Measurements from ENCODE around the gene PREP.
"Not testable (repeated sequence)": the region's sequence is repeated elsewhere in the genome, so short reads cannot be mapped to it uniquely, and the experiment has no call there.

Gene PREP

GRCh38 chr6:105344881-105345370 lies 58.0 kb downstream of the PREP start:
- DNase-seq (ENCODE audit: low spot score) = no peak

- DNase-seq (ENCODE audit: low spot score) = not testable (repeated sequence)
Observed at GRCh38 chr6:105338350-105338983, 64.4 kb downstream of the PREP start.

GRCh38 chr6:105336986-105337385 lies 65.9 kb downstream of the PREP start:
- no peak for DNase-seq (ENCODE audit: low spot score)

GRCh38 chr6:105332576-105332975 lies 70.3 kb downstream of the PREP start:
- DNase-seq (ENCODE audit: low spot score) = no peak

- no peak for DNase-seq (ENCODE audit: low spot score)
Observed at GRCh38 chr6:105331927-105332326, 71.0 kb downstream of the PREP start.

GRCh38 chr6:105330913-105331312 lies 72.0 kb downstream of the PREP start:
- no peak for DNase-seq (ENCODE audit: low spot score)

GRCh38 chr6:105330364-105330763 lies 72.5 kb downstream of the PREP start:
- no peak for DNase-seq (ENCODE audit: low spot score)

- no peak for DNase-seq (ENCODE audit: low spot score)
Observed at GRCh38 chr6:105326833-105327770, 75.8 kb downstream of the PREP start.

GRCh38 chr6:105326216-105326615 lies 76.7 kb downstream of the PREP start:
- DNase-seq (ENCODE audit: low spot score) = no peak

- DNase-seq (ENCODE audit: low spot score) = no peak
Observed at GRCh38 chr6:105324386-105324950, 78.4 kb downstream of the PREP start.

GRCh38 chr6:105322499-105323225 lies 80.2 kb downstream of the PREP start:
- no peak for DNase-seq (ENCODE audit: low spot score)

- DNase-seq (ENCODE audit: low spot score) = no peak
Observed at GRCh38 chr6:105321728-105322127, 81.2 kb downstream of the PREP start.

GRCh38 chr6:105321207-105321606 lies 81.7 kb downstream of the PREP start:
- no peak for DNase-seq (ENCODE audit: low spot score)

- no peak for DNase-seq (ENCODE audit: low spot score)
Observed at GRCh38 chr6:105320765-105321164, 82.1 kb downstream of the PREP start.

GRCh38 chr6:105320271-105320670 lies 82.6 kb downstream of the PREP start:
- no peak for DNase-seq (ENCODE audit: low spot score)

- DNase-seq (ENCODE audit: low spot score) = no peak
Observed at GRCh38 chr6:105319331-105319730, 83.6 kb downstream of the PREP start.

- DNase-seq (ENCODE audit: low spot score) = no peak
Observed at GRCh38 chr6:105318660-105319059, 84.2 kb downstream of the PREP start.

- no peak for DNase-seq (ENCODE audit: low spot score)
Observed at GRCh38 chr6:105317607-105318533, 85.0 kb downstream of the PREP start.

- DNase-seq (ENCODE audit: low spot score) = no peak
Observed at GRCh38 chr6:105313211-105313610, 89.7 kb downstream of the PREP start.

GRCh38 chr6:105310947-105311346 lies 91.9 kb downstream of the PREP start:
- no peak for DNase-seq (ENCODE audit: low spot score)

- DNase-seq (ENCODE audit: low spot score) = no peak
Observed at GRCh38 chr6:105310371-105310770, 92.5 kb downstream of the PREP start.
